HG03095 (cell line): ENCODE results near the gene TREML4.
"Not testable (repeated sequence)": the region's sequence is repeated elsewhere in the genome, so short reads cannot be mapped to it uniquely, and the experiment has no call there.

ENCODE experiments used
- ATAC-seq: cut with Tn5 transposase; IDR thresholded peaks from one replicate; pipeline ENCODE4 v1.9.1; 2021; ENCODE audit warnings: moderate library complexity; ENCODE audit not compliant: unreplicated experiment

TREML4 gene

DNA sequence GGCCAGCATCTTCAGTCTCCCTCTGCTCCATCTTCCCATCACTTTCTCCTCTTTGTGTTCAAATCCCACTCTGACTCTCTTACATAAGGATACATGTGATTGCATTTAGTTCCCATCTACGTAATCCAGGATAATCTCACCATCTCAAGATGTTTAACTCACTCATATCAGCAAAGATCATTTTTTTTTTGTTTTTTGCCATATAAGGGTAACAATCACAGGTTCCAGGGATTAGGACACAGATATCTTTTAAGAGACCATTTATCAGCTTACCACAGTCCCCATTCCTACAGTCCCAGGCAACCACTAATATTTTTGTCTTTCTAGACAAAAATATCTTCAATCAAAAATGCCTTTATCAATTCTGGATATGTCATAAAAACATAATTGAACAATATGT, 24.0 kb upstream of the TREML4 start:
- ATAC-seq: no peak

DNA sequence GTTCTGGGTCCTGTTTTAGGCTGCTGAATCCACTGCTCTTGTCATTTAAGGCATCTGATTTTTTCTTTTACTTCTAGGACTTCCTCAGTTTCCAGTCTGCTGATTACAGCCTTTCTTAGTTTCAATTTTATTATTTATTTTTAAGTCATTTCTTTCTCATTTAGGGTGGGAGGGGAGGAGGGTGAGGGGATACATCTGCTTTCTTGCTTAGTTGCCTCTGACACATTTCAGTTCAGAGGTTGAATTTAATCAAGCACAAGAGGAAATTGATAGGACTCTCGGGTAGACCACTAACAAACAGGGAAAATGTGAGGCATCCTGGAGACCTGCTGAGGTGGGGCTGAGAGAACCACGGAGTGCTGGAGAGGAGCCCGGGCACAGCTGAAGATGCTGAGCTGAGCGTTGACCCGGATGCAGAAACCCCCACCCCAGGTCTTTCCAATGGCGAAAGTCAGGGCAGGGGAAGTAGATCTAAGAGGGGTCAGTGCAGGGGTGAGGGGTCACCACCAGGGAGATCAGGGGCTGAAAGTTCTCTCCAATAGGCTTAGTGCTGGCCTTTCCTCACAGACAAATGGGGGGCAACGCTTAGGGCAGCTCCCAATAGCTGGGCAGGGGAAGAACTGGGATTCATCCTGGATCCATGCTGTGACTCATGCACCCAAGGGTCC, 19.6 kb upstream of the TREML4 start:
- ATAC-seq: no peak

GRCh38 chr6:41209547-41210320, 18.4 kb upstream of the TREML4 start:
- no peak for ATAC-seq

GRCh38 chr6:41214559-41215238, 13.4 kb upstream of the TREML4 start:
- ATAC-seq: no peak

GRCh38 chr6:41215777-41216176, 12.4 kb upstream of the TREML4 start:
- no peak for ATAC-seq

DNA sequence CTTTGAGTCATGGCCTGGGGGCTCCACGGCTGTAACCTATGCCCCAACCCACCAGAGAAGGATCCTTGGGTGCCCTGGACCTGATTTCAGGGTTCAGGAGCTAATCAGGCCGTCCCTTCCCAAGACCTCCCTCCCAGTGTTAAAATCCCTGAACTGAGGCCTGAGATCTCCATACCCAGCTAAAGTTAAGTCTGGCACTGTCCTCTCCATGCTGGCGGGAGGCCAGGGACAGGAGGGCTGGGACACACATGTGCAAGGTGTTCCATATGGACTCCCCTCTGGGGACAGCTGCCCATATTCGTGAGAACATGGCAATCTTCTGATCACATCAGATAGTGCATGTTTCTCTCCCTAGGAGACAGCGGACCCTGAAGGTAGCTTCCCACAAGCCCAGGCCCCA, 11.5 kb upstream of the TREML4 start:
- ATAC-seq: no peak

DNA sequence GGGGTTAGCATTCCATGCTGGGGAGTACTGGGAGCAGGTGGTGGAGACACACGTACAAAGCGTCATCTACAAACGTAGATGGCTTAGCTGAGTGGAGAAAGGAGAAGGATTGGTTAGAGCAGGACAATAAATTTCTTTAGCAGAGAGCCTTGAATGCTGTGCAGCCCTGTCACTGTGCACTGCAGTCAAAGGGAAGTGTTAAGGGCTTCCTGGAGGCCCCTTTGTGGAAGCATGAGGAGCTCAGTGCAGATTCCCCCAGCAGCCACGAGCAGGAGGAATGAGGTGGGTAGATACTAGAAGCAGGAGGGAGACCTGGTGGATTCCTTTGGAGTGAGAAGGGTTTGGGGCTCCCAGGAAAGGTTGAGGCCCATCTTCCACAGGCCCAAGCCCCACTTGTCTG, 6.1 kb upstream of the TREML4 start:
- ATAC-seq: no peak

DNA sequence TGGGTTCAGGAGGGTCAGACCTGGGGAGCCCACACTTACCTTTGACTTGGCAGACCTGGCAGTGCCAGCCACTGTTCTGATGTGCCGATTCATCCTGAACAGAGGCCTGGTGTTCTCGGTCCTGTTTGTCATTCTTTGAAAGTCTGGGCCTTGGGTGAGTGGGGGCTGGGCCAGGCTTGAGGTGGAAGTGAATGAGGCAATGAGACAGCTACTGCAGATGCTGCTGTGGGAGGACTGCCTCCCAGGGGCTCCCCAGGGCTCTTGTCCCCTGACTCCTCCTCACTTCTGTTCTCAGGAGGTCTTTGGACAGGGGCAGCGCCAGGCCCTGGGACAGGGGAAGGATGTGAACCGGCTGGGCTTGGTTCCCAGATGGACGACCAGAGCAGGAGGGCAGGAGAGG, 5.6 kb upstream of the TREML4 start:
- no peak for ATAC-seq

- no peak for ATAC-seq
These were observed 3.3 kb upstream of the TREML4 start for GRCh38 chr6:41224800-41225199.

GRCh38 chr6:41226752-41227151, 1.4 kb upstream of the TREML4 start:
- no peak for ATAC-seq

- ATAC-seq: no peak
These were observed 467 bp downstream of the TREML4 start for GRCh38 chr6:41228616-41229015.

DNA sequence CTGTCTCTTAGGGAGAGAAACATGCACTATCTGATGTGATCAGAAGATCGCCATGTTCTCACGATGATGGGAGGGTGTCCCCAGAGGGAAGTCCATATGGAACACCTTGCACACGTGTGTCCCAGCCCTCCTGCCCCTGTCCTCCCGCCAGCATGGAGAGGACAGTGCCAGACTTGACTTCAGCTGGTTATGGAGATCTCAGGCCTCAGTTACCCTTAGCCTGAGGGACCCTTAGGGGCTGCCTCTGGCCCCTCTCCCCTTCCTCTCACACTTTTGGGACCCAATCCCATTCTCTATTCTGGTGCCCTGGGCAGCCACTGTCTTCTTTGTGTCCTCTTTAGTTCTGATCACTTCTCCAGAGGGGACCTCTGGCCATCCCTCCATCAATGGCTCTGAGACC, 1.6 kb downstream of the TREML4 start:
- no peak for ATAC-seq

DNA sequence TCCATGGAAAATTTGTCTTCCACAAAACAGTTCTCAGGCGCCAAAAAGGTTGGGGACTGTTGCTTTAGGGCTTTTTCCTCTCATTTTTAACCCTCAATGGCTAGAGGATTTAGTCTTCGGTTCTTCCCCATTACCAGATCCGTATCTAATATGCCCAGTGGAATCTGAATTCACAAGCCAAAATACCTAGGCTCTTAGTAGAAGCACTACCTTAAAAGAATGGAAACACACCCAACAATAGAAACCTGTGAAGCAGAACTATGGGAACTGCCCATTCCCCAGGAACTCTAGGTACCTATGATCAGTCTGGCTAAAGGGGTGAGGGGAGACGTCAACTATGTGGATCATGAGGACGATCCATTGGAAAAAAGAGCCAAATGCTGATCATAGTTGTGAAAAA, 3.1 kb downstream of the TREML4 start:
- ATAC-seq: no peak

DNA sequence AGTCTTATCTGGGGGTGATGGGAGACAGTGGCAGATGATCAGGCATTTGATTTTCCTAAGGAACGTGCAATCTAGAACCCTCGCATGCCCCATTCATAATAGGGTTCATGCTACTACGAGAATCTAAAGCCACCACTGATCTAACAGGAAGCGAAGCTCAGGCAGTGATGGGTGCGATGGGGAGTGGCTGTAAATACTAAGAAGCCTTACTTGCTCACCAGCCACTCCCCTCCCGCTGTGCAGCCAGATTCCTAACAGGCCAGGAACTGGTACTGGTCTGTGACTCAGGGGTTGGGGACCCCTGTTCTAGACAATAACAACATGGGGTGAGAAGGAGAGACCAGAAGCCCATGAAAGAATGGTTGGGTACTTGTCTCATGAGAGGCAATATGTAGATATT, 4.5 kb downstream of the TREML4 start:
- no peak for ATAC-seq

GRCh38 chr6:41236276-41236675, 8.1 kb downstream of the TREML4 start:
- ATAC-seq: no peak

- ATAC-seq: no peak
These were observed 9.0 kb downstream of the TREML4 start for GRCh38 chr6:41237128-41237527.

GRCh38 chr6:41239467-41240159, 11.5 kb downstream of the TREML4 start:
- no peak for ATAC-seq

- ATAC-seq: not testable (repeated sequence)
These were observed 18.4 kb downstream of the TREML4 start for GRCh38 chr6:41246529-41246928.

- no peak for ATAC-seq
These were observed 19.2 kb downstream of the TREML4 start for GRCh38 chr6:41247288-41247865.

DNA sequence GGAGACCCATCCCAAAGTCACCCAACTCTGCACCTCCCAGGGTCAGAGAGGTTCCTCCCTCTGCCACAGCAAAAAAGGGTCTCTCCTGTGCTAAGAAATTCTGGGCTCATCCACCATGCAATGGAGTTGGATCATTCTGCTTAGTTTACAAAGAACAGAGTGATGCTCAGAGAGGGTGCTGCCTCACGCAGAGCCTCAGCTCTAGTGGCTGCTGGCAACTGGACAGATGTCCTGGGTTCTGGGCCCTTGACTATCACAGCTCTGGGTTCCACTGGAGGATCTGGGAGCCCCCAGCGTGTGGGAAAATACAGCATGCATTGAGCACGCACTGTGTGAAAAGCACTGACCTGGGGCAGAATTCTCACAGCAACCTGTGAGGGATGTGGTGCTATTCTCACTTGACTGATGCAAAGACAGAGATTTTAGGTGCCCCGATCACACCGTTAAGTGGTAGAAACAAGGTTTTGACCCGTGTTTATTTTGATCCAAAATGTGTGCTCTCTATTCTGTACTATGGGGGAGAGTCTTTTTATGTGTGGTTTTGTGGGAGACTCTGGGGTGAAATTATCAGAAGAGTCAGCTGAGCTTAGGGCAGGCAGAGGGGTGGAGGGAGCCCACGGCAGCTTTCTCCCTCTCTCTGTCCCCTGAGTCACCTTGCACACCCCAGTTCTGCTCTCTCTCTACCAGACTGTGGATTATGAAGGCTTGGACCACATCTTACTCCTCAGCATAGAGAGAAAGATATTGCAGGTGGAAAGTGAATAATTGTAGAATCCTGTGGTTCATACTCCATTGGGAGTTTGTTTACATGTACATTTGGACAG, 19.9 kb downstream of the TREML4 start:
- no peak for ATAC-seq
